ENCODE results near the gene PSMD10.

PSMD10 gene

GRCh38 chrX:108090491-108091263 lies 665 bp downstream of the PSMD10 start:
- no peaks in the 10 kb centered on the region for H3K79me2 ChIP-seq (ENCODE audit: control insufficient read depth, insufficient read depth, low read length)
- H2AK5ac ChIP-seq (ENCODE audit: low read length), result no peak overlapping the region
- no peak overlapping the region for H3K4ac ChIP-seq (ENCODE audit: low read depth, low read length)
- no peaks in the 10 kb centered on the region for H3K79me1 ChIP-seq (ENCODE audit: low read length)
- H2BK5ac ChIP-seq (ENCODE audit: low read length), result no peak overlapping the region
- no CpG with 5 or more reads among the region's 20 CpGs for WGBS (ENCODE audit: extremely low coverage, insufficient coverage, low lambda C conversion rate)
- no peaks in the 10 kb centered on the region for H3K36me3 ChIP-seq (ENCODE audit: control insufficient read depth, insufficient read depth, low read length)
- no peak overlapping the region for H2BK15ac ChIP-seq (replicated peaks; ENCODE audit: low read depth)
- no peak overlapping the region for H2BK120ac ChIP-seq (ENCODE audit: low read depth, low read length)
- H3K4me3 ChIP-seq (ENCODE audit: low read length), result peak overlapping the region; percentile 81
- H3K23ac ChIP-seq (ENCODE audit: low read length), result no peak overlapping the region
- no peak overlapping the region for H3K27ac ChIP-seq (ENCODE audit: low read depth, low read length)
- no peaks in the 10 kb centered on the region for H3K27me3 ChIP-seq (ENCODE audit: insufficient read depth, low read length, poor library complexity)
- no peak overlapping the region for H3K18ac ChIP-seq (ENCODE audit: low read length)
- no peak for DNase-seq
- peak overlapping the region; percentile 62 for H3K4me2 ChIP-seq (ENCODE audit: low read length)
- peak overlapping the region; percentile 56 for H4K8ac ChIP-seq (ENCODE audit: low read depth, low read length)
- no peaks in the 10 kb centered on the region for H3K4me1 ChIP-seq (ENCODE audit: control insufficient read depth, low read depth, low read length)
- no peak overlapping the region for H4K5ac ChIP-seq (ENCODE audit: low read length)
- H3K9ac ChIP-seq (ENCODE audit: low read length), result peak overlapping the region; percentile 84
- H3K56ac ChIP-seq (ENCODE audit: low read length), result peak overlapping the region; percentile 79

GRCh38 chrX:108088511-108088910 lies 2.8 kb downstream of the PSMD10 start:
- no peak overlapping the region for H3K27ac ChIP-seq (ENCODE audit: low read depth, low read length)

GRCh38 chrX:108087792-108088191 lies 3.5 kb downstream of the PSMD10 start:
- Histone ChIP-seq H3K18ac (ENCODE audit: low read length) (no peak overlapping the region), H3K23ac (ENCODE audit: low read length) (no peak overlapping the region), H2BK120ac (ENCODE audit: low read depth, low read length) (no peak overlapping the region), H2BK15ac (replicated peaks; ENCODE audit: low read depth) (no peak overlapping the region), H3K4me1 (ENCODE audit: control insufficient read depth, low read depth, low read length) (no peaks in the 10 kb centered on the region), H3K4me2 (ENCODE audit: low read length) (no peak overlapping the region), H3K36me3 (ENCODE audit: control insufficient read depth, insufficient read depth, low read length) (no peaks in the 10 kb centered on the region), H2AK5ac (ENCODE audit: low read length) (no peak overlapping the region), H4K8ac (ENCODE audit: low read depth, low read length) (no peak overlapping the region), H3K79me2 (ENCODE audit: control insufficient read depth, insufficient read depth, low read length) (no peaks in the 10 kb centered on the region), H3K27me3 (ENCODE audit: insufficient read depth, low read length, poor library complexity) (no peaks in the 10 kb centered on the region), H3K79me1 (ENCODE audit: low read length) (no peaks in the 10 kb centered on the region), H3K4me3 (ENCODE audit: low read length) (no peak overlapping the region), H3K9ac (ENCODE audit: low read length) (no peak overlapping the region), H3K56ac (ENCODE audit: low read length) (no peak overlapping the region), H2BK5ac (ENCODE audit: low read length) (no peak overlapping the region), H4K5ac (ENCODE audit: low read length) (no peak overlapping the region), H3K27ac (ENCODE audit: low read depth, low read length) (no peak overlapping the region), H3K4ac (ENCODE audit: low read depth, low read length) (no peak overlapping the region)
- DNase-seq, result no peak
- WGBS (ENCODE audit: extremely low coverage, insufficient coverage, low lambda C conversion rate), result no CpG with 5 or more reads among the region's 6 CpGs

More at GRCh38 chrX:108088511-108088910, 2.8 kb downstream of the PSMD10 start:
- Histone ChIP-seq H4K8ac (ENCODE audit: low read depth, low read length) (no peak overlapping the region), H3K4me3 (ENCODE audit: low read length) (no peak overlapping the region), H3K9ac (ENCODE audit: low read length) (no peak overlapping the region), H3K4me2 (ENCODE audit: low read length) (no peak overlapping the region), H2BK120ac (ENCODE audit: low read depth, low read length) (no peak overlapping the region), H3K18ac (ENCODE audit: low read length) (no peak overlapping the region), H3K23ac (ENCODE audit: low read length) (no peak overlapping the region), H2AK5ac (ENCODE audit: low read length) (no peak overlapping the region), H3K79me1 (ENCODE audit: low read length) (no peaks in the 10 kb centered on the region), H3K36me3 (ENCODE audit: control insufficient read depth, insufficient read depth, low read length) (no peaks in the 10 kb centered on the region), H3K4me1 (ENCODE audit: control insufficient read depth, low read depth, low read length) (no peaks in the 10 kb centered on the region), H3K79me2 (ENCODE audit: control insufficient read depth, insufficient read depth, low read length) (no peaks in the 10 kb centered on the region), H2BK5ac (ENCODE audit: low read length) (no peak overlapping the region), H4K5ac (ENCODE audit: low read length) (no peak overlapping the region), H2BK15ac (replicated peaks; ENCODE audit: low read depth) (no peak overlapping the region), H3K27me3 (ENCODE audit: insufficient read depth, low read length, poor library complexity) (no peaks in the 10 kb centered on the region), H3K56ac (ENCODE audit: low read length) (no peak overlapping the region), H3K4ac (ENCODE audit: low read depth, low read length) (no peak overlapping the region)
- DNase-seq, result no peak
- WGBS (ENCODE audit: extremely low coverage, insufficient coverage, low lambda C conversion rate), result no CpG with 5 or more reads among the region's 1 CpG

GRCh38 chrX:108081110-108081509 lies 10.2 kb downstream of the PSMD10 start:
- H4K5ac ChIP-seq (ENCODE audit: low read length), result no peak overlapping the region
- H2AK5ac ChIP-seq (ENCODE audit: low read length), result no peak overlapping the region
- H3K18ac ChIP-seq (ENCODE audit: low read length), result no peak overlapping the region
- no peak overlapping the region for H2BK15ac ChIP-seq (replicated peaks; ENCODE audit: low read depth)
- no peaks in the 10 kb centered on the region for H3K36me3 ChIP-seq (ENCODE audit: control insufficient read depth, insufficient read depth, low read length)
- H3K23ac ChIP-seq (ENCODE audit: low read length), result no peak overlapping the region
- H3K27me3 ChIP-seq (ENCODE audit: insufficient read depth, low read length, poor library complexity), result no peaks in the 10 kb centered on the region
- no peak overlapping the region for H3K27ac ChIP-seq (ENCODE audit: low read depth, low read length)
- H3K79me2 ChIP-seq (ENCODE audit: control insufficient read depth, insufficient read depth, low read length), result no peaks in the 10 kb centered on the region
- H2BK5ac ChIP-seq (ENCODE audit: low read length), result no peak overlapping the region
- H3K56ac ChIP-seq (ENCODE audit: low read length), result no peak overlapping the region
- no peak overlapping the region for H3K4me2 ChIP-seq (ENCODE audit: low read length)
- no peak overlapping the region for H2BK120ac ChIP-seq (ENCODE audit: low read depth, low read length)
- H4K8ac ChIP-seq (ENCODE audit: low read depth, low read length), result no peak overlapping the region
- no peak overlapping the region for H3K4ac ChIP-seq (ENCODE audit: low read depth, low read length)
- WGBS (ENCODE audit: extremely low coverage, insufficient coverage, low lambda C conversion rate), result no CpG with 5 or more reads among the region's 2 CpGs
- H3K4me1 ChIP-seq (ENCODE audit: control insufficient read depth, low read depth, low read length), result no peaks in the 10 kb centered on the region
- no peaks in the 10 kb centered on the region for H3K79me1 ChIP-seq (ENCODE audit: low read length)
- H3K4me3 ChIP-seq (ENCODE audit: low read length), result no peak overlapping the region
- no peak for DNase-seq
- H3K9ac ChIP-seq (ENCODE audit: low read length), result no peak overlapping the region

GRCh38 chrX:108072746-108073145 lies 18.6 kb downstream of the PSMD10 start:
- no CpG with 5 or more reads among the region's 5 CpGs for WGBS (ENCODE audit: extremely low coverage, insufficient coverage, low lambda C conversion rate)
- Histone ChIP-seq H2BK120ac (ENCODE audit: low read depth, low read length) (no peak overlapping the region), H3K4ac (ENCODE audit: low read depth, low read length) (no peak overlapping the region), H3K79me1 (ENCODE audit: low read length) (no peaks in the 10 kb centered on the region), H2AK5ac (ENCODE audit: low read length) (no peak overlapping the region), H3K4me1 (ENCODE audit: control insufficient read depth, low read depth, low read length) (no peaks in the 10 kb centered on the region), H3K79me2 (ENCODE audit: control insufficient read depth, insufficient read depth, low read length) (no peaks in the 10 kb centered on the region), H2BK15ac (replicated peaks; ENCODE audit: low read depth) (no peak overlapping the region), H3K27ac (ENCODE audit: low read depth, low read length) (no peak overlapping the region), H3K36me3 (ENCODE audit: control insufficient read depth, insufficient read depth, low read length) (no peaks in the 10 kb centered on the region), H4K5ac (ENCODE audit: low read length) (no peak overlapping the region), H3K23ac (ENCODE audit: low read length) (no peak overlapping the region), H3K4me3 (ENCODE audit: low read length) (no peak overlapping the region), H4K8ac (ENCODE audit: low read depth, low read length) (no peak overlapping the region), H3K9ac (ENCODE audit: low read length) (no peak overlapping the region), H3K56ac (ENCODE audit: low read length) (no peak overlapping the region), H3K18ac (ENCODE audit: low read length) (no peak overlapping the region), H3K4me2 (ENCODE audit: low read length) (no peak overlapping the region), H2BK5ac (ENCODE audit: low read length) (no peak overlapping the region), H3K27me3 (ENCODE audit: insufficient read depth, low read length, poor library complexity) (no peaks in the 10 kb centered on the region)
- DNase-seq, result no peak

DNA sequence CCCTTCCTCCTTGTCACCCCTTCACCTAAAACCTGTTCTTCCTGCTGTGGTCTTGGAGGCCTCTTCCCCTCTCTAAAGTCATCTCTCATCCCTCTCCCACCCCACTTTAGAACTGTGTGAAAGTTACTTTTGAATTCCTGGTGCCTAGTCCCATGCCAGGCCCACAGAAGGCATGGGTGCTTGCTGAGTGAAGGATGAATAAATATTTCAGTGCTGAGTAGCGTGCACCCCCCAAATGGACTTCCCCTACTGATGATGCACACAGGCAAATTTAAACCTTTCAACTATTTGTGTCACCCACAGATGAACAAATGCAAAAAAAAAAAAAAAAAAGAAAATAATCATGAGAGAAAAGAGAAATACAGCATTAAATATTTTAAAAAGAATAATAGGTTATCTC lies 19.8 kb downstream of the PSMD10 start:
- WGBS (ENCODE audit: extremely low coverage, insufficient coverage, low lambda C conversion rate), result no CpG with 5 or more reads among the region's 1 CpG
- no peak for DNase-seq
- Histone ChIP-seq H2BK15ac (replicated peaks; ENCODE audit: low read depth) (no peak overlapping the region), H3K4me1 (ENCODE audit: control insufficient read depth, low read depth, low read length) (no peaks in the 10 kb centered on the region), H3K4me2 (ENCODE audit: low read length) (no peak overlapping the region), H4K5ac (ENCODE audit: low read length) (no peak overlapping the region), H2BK5ac (ENCODE audit: low read length) (no peak overlapping the region), H3K4me3 (ENCODE audit: low read length) (no peak overlapping the region), H2BK120ac (ENCODE audit: low read depth, low read length) (no peak overlapping the region), H3K79me2 (ENCODE audit: control insufficient read depth, insufficient read depth, low read length) (no peaks in the 10 kb centered on the region), H3K23ac (ENCODE audit: low read length) (no peak overlapping the region), H3K27me3 (ENCODE audit: insufficient read depth, low read length, poor library complexity) (no peaks in the 10 kb centered on the region), H3K18ac (ENCODE audit: low read length) (no peak overlapping the region), H3K9ac (ENCODE audit: low read length) (no peak overlapping the region), H3K36me3 (ENCODE audit: control insufficient read depth, insufficient read depth, low read length) (no peaks in the 10 kb centered on the region), H3K27ac (ENCODE audit: low read depth, low read length) (no peak overlapping the region), H2AK5ac (ENCODE audit: low read length) (no peak overlapping the region), H3K4ac (ENCODE audit: low read depth, low read length) (no peak overlapping the region), H4K8ac (ENCODE audit: low read depth, low read length) (no peak overlapping the region), H3K56ac (ENCODE audit: low read length) (no peak overlapping the region), H3K79me1 (ENCODE audit: low read length) (no peaks in the 10 kb centered on the region)

All from mesendoderm (in vitro differentiated cells).